Endometrial microvascular endothelial cells (primary cell): ENCODE data around the gene CRACR2A. TPM values are rescaled to one million over a fixed set of nuclear protein-coding genes. Genes with fewer than 3 reads are reported as not detected.

ENCODE experiments used
- in situ Hi-C: cut with HindIII; loops from 2 replicates; pipeline ENCODE4 v1.10.0; 2017; ENCODE audit warnings: low sequenced_read_pairs, low pct_unique_long_range_greater_than_20kb; ENCODE audit errors: inconsistent ontology term
- total RNA-seq: library from RNA; depleted of rRNA; stranded (reverse); fragments of >200 nt; gene quantifications from one replicate; pipeline ENCODE4 v1.2.3, GENCODE V29; 2015; ENCODE audit errors: inconsistent ontology term

Gene CRACR2A
- total RNA-seq, 1 donor from 2014 or later = 16.0 TPM

DNA sequence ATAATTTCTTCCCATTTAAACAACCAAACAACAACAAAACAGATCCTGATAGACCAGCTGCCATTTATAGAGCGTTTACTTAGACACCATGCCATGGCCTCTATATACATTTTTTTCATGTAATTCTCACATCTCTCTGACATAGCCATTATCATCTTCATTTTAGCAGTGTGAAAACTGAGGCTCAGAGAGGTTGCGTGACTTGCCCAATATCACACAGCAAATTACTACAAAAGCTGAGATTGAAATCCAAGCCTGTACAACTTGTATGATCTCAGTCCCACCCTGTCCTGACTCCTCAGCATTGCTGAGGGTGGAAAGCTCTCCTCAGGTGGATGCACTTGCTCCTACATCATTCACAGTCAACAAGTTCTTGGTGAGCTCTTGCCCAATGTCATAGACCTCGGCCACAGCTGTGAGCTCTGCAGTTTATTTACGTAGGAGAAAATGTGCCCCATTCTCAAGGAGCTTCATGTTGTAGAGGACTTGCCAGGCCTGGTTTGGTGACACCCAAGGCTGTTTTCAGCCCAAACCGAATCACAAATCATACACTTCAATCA, 55.5 kb downstream of the CRACR2A start:
- in situ Hi-C loops = no loop called here

DNA sequence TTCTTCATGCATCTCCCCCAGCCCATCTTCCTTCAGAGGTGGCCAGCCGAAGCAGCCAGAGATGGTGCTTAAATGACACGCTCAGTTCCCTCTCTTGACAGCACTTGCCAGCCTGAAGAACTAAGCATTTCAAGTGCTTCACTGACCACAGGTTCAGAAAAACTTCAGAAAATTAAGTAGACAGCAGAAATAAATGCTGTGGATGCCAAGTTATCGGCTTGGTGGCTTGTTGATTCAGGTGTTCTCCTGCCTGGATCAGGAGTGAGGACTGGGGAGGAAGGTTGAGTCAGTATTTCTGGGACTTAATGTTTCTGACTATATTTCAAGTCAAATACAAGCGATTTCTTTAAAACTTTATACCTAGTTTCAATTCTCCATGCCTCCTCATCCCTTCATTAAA, 58.2 kb downstream of the CRACR2A start:
- in situ Hi-C loops = no loop called here

DNA sequence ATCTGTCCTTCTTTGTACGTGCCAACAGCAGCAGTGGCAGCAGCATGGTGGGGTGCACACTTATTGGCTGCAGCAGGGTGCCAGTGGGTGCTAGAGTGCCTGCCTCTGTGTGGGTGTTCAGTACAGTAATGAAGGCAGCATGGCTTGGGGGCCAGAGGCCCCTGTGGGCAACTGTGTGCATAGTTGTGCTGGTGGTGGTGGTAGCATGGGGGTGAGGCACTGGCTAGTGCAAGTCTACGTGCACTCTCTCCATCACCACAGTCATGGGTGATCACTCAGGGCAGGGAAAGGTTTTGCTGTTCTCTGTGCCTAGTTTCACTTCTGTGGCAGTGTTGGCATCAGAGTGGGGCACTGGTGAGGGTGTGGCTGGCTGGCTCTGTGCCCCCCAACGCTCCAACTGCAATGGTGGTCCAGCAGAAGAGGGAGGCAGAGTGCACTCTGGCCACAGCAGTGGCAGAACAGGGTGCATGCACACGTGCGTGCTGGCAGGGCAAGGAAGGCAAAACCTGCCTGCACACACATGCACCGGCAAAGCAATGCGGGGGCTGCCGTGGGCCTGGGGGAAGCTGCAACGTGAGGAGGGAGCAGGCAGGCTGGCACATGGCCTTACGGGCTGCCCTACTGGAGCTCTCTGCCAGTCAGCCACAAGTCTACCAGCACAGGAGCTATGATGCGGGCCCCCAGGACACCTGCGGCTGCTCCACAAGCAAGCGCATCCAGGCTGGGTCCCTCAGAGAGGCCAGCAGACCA, 60.1 kb downstream of the CRACR2A start:
- in situ Hi-C loops = no loop called here

DNA sequence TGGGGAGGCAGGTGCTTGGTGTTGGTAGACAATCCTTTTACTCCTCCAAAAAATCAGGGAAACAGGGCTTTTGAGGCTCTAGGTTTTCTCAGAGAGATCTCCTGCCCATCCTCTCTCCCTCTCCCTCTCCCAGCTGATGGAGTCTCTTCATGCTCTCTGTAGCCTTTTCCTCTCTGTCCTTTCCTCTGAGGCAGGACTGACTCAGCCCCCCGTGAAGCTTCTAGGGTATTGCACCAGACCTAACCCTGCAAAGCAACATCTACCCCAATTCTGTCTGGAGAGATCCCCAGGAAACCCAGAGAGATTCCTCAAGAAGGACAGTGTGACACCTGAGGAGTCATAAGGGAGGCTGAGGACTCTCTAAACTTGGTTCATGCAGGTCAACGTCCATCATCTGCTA, 66.4 kb downstream of the CRACR2A start:
- in situ Hi-C loops = no loop called here

DNA sequence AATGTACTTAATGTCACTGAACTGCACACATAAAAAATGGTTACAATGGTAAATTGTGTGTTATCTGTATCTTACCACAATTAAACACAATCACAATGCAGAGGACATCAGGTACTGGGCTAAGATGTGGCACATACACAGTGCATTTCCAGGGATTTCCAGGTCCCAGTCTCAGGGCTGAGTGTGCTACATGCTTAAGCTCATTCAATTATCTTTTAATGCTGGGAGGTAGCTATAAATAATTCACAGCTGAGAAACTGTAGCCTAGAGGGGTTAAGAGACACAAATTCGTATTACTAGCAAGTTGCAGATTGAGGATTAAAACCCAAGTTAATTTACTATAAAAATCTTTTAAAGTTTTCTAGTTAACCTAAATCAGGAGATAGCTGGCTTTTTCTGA, 67.1 kb downstream of the CRACR2A start:
- in situ Hi-C loops = no loop called here

DNA sequence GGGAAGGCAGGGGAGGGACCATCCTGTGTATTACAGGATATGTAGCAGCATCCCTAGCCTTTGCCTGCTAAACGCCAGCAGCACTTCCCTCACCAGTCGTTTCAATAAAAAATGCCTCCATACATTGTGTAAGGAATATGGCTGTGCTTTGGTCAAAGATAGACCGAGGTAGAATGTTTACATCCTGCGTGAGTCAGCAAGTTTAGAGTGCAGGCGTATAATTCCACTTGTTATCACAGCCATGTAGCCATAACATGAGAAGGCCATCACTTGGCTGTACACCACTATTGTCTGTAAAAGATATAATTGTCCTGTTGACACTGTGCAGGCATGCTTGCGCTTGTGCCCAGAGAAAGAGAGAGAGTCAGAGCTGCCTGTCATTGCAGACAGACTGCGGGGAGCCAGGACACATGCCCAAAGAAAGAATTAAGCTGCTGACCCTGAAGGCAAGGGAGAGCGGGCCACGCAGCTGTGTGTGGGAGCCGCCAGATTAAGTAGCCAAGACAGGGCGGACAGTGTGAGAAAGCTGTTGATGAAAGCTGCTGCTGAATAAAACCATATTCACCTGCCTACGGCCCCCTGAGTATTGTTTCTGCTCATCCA, 68.4 kb downstream of the CRACR2A start:
- in situ Hi-C loops = no loop called here

DNA sequence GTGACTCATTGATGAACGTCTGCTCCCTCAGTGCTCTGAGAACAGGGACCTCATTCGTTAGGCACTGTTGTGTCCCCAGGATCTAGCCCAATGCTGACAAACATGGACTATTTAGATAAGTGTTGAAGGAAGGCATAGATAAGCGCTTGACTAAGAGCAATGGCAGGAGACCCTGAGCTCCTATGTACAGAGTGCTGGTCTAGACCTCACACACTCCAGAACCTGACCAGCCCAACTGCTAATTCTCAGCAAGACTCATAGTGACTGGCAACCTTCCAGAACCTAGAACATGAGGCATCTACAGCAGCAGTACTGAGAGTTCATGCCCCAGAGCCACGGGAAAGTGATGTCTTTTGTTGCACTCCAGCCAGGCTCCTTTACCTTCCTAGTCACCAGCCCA, 69.2 kb downstream of the CRACR2A start:
- in situ Hi-C loops = no loop called here

DNA sequence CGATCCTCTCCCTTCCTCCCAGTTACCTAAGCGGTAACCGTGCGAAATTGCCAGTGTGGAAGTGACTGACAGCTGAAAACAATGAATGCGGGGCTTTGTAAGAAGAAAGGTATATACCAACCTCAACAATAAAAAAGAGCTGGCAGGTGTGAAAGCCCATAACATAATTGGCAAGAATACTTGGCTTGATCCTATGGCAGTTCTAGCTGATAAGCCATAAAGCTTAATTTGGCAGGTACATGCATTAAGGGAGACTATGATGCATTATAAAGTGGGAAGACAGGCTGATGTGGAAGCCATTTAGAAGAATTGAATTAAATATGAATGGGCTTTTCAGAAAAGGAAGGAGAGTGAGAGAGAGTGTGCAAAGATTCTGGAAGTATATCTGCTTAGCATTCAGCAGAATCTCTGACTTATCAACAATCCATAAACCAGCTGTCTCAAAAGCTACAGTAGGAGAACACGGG, 71.3 kb downstream of the CRACR2A start:
- in situ Hi-C loops = no loop called here

DNA sequence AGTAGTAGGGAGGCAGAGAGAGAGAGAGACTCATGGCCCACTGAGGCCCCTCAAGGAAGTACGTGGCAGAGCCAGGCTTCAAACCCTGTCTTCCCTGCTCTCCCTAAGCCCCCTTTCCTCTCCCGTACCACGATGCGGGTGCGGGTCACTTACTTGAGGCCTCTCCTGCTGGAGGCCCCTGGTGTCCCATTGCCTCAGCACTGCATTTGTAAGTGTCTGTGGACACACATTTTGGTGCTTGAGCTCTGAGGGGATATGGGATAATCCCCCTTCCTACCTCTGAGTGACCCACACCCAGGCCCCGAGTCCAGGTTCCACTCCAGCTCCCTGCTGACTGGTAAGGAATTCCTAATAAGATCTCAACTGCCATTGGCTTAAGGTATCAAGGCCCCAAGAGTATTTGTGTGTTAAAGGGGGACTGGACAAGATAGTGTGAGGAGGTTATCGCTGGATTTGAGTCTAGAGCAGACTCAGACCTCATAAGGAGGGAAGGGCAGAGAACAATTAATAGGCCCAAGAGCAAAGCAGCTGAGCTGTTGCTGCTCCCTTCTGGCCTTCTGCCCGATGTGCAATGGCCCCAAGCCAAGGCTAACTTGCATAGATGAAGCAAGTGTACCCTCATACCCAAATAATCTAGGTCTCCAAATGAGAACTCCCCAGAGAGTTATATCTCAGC, 71.9 kb downstream of the CRACR2A start:
- in situ Hi-C loops = no loop called here

DNA sequence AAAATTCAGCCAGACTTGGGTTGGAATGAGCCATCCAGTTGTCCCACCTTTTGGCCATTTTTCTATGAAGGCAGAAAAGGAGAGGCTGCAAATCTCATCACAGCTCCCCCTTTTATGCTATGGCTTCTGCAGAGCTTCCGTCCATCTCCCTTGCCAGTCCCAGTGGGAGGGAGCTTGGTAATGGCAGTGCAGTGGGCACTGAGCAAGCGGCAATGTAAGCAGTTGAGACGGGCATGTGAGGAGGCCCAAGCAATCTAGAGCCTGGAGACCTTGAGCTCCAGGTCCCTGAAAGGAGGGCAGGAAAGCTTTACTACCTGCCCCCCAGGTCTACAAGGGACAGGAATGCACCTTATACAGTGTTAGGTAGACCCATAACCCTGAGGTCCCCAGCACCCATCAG, 73.1 kb downstream of the CRACR2A start:
- in situ Hi-C loops = no loop called here

DNA sequence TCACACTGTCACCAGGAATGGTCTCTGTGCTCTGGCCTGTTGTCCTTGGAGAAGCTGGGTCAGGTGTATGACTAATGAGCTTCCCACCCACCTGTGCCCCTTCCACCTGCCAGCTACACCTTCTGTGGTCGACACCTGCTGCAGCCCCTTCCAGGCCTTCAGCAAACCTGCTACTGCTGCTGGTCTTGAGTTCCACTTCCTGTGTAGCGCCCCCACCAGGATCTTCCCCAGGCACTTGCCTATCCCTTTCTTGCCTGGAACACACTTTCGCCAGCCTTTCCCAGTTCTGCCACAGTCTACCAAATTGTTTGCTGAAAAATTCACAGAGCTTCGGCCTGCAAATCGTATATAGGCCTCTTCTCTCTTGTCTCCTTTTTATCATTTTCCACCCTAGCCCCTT, 75.3 kb downstream of the CRACR2A start:
- in situ Hi-C loops = no loop called here

DNA sequence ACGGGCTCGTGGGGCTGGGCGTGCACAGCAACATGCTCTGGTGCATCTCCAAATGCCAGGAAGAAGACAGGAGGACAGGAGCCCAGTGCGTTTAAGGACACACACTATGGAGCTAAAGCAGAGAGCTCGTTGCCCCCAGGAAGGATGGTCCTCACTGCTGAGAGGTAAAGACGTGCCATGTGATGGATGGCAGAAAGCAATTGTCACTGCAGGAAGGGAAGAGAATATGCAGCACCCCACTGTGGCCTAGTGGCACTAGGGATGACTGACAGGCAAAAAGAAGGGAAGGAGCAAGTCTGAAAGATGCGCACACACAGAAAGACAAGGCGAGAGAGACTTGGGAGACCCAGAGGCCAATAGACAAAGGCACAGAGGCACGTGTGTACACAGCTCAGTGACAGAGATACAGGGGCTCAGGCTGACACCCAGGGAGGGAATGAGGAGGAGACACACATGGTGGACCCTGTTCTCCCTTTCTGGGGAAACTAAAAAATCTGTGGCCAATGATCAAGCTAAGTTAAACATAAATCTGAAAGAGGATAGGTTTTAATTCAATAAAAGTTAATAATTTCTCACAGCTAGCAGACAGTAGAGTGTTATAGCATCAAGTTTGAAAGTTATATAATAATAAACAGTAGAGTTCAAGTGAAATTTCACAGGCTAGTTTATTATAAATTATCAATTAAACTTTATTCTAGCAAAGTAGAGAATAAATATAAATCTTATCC, 78.8 kb downstream of the CRACR2A start:
- in situ Hi-C loops = no loop called here

DNA sequence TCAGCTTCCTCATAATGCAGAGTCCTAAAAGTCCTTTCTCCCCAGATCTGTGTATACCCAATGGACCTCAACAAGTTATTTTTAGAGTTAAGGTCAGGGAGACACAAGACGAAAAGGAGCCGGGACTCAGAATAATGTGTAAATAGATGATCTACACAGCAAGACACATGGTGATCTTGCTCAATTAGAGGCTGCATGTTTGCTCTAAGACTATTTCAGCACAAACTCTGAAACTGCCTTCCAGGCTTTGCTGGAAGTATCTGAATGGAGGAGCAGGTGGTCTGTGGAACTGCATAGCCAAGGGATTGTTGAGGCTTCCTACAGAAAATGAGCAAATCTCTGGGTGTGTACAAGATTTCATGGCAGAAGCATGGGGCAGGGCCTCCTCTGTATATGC, 80.8 kb downstream of the CRACR2A start:
- in situ Hi-C loops = no loop called here

DNA sequence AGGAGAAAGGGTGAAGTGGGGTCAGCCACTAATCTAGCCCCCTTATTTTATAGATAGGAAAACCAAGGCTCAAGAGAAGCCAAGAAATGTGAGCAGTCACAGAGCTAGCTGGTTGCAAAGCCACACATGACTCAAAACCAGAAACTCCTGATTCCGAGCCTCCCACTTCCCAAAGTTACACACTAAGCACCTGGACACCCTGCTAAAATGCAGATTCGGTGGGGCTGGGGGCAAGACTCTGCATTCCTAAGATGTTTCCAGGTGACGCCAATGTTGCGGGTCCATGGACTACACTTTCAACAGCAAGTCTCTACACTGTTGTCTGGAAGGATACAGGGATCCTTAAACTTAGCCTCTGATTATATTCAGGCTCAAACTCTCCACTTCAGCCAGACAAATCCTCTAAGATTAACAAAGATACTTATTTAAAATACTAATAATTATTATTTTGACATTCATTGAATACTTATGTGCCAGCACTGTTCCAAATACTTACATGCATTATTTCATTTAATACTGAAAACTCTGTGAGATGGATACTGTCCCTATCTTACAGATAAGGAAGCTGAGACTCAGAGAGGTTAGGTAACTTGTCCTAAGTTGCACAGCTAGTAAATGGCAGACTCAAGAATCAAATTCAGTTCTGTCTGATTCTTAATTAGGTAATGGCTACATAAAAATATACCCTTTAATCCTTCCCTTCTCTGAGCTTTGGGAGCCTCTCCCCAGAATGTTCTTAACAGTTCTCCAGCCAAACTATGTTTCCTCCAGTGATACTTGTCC, 81.4 kb downstream of the CRACR2A start:
- in situ Hi-C loops = no loop called here

DNA sequence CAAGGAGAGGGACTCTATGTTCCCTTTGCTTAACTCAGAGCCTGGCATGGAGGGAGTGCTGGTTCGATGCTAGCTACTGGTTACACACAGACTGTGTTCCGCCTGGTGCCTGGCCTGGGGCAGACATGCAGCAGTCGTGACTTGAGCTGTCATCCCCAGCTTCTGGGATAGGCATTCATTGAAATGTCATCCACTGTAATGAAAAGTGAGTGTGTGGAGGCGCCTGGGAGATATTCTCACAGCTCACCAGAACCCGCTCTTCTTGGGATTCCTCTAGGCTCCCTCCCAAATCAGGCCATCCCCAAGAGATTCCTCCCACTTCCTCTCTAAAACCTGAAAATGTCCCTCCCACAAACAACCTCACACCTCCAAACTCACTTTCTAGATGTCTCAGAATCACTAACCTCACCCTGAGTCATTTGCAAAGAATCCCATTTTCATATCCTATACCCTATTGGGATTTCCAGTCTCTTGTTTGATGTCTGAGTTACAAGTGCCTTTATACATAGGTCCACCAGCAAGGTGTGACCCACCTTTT, 82.8 kb downstream of the CRACR2A start:
- in situ Hi-C loops = no loop called here

DNA sequence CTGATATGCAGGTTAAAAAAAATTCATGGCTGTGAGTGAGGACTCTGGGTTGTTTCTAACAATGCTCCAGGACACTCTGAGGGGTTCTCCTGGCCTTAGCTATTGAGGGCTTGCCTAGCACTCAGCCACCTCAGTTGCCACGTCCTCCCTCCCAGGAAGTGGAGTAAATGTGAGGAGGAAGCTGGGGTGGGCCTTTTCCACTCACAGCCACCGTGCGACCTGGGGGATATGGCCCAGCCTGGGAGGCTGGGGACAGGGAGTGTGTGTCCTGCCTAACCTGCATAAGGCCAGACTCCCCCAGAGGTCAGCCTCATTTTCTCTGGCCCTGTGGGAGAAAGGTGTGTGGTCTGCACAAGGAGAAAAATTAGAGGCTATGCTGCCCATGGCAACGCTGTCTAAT, 83.3 kb downstream of the CRACR2A start:
- in situ Hi-C loops = no loop called here

DNA sequence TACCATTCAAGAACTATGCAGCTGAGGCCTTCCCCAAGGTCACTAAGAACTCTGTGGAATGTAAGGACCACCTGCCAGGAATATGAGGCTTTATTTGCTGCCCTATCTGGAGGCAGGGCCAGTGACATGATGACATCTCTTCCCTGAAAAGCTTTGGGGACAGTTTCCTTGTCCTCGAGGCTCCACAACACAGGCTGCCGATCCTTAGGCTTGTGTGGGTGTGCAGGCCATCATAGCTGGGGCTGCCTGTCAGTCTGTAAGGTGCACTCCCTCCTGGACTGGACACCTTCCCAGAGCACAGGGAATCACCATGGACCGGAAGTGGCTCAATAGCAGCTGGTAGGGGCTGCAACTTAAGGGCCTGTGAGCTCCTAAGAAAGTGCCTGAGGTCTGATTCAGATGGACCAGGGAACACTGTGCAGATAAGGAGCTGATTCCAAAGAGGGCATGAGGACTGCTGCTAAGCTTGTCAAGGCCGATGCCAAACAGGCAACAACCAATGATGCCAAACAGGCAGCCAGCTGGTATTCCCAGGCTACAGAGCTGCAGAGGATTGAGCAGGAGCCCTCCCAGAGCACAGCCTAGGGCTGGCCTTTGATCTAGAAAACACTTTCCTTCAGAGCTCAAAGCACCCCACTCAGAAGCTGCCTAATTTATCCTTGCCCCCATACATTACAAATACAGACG, 84.3 kb downstream of the CRACR2A start:
- in situ Hi-C loops = no loop called here

DNA sequence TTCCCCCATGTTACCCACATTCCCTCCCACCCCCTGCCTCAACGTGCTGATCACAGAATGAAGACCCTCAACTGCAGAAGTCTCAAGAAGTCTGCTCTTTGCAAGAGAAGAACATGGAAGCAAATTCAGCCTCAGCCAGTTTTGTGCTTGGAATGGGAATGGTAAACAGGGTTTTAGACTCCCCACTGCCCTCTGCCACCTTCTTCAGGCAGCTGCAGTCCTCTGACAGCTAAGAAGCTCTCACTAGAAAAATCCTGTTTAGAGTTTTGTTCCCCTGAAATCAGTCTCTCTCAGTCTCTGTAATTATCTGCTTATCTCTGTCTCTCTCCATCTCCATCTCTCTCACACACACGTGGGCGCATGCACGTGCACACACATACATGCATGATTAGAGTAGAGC, 85.4 kb downstream of the CRACR2A start:
- in situ Hi-C loops = no loop called here
